K562 (cell line): ENCODE results near the gene FSTL3. TPM values are rescaled to one million over a fixed set of nuclear protein-coding genes. Genes with fewer than 3 reads are reported as not detected.

ENCODE experiments used
- CSDE1 ChIP-seq, 2 experiments: fragments of 450-650 bp; IDR thresholded peaks; 2 replicates each; pipeline ENCODE4 v1.6.1; 2016; ENCODE audit warnings: mild to moderate bottlenecking in 1 of 2
- ESRRA ChIP-seq: fragments of 450-650 bp; IDR thresholded peaks from 2 replicates; pipeline ENCODE4 v1.6.1; 2014; ENCODE audit warnings: low read depth, mild to moderate bottlenecking, moderate library complexity, borderline replicate concordance
- HMBOX1 ChIP-seq: sonication (generic); IDR thresholded peaks from 2 replicates; pipeline ENCODE4 v1.6.1; 2016
- KDM4B ChIP-seq, 2 experiments: fragments of 450-650 bp in 1 of 2; sonication (generic) in 1 of 2; IDR thresholded peaks; 2 replicates each; pipeline ENCODE4 v1.6.1; 2016 to 2017; ENCODE audit warnings: borderline replicate concordance in 2 of 2, antibody characterized with exemption in 1 of 2, low read depth in 1 of 2, mild to moderate bottlenecking in 1 of 2
- NR1H2 ChIP-seq: sonication (generic); formaldehyde crosslinking; IDR thresholded peaks from 2 replicates; pipeline ENCODE4 v1.4.0; 2020; ENCODE audit warnings: mild to moderate bottlenecking, missing genetic modification reagents
- SNAPC5 ChIP-seq: fragments of 250-450 bp; sonication (Bioruptor Pico); IDR thresholded peaks from 2 replicates; pipeline ENCODE4 v1.8.0; 2021; ENCODE audit warnings: moderate library complexity, mild to moderate bottlenecking, inconsistent platforms
- SP1 ChIP-seq: sonication (generic); formaldehyde crosslinking; IDR thresholded peaks from 2 replicates; pipeline ENCODE4 v1.8.1; 2022; ENCODE audit warnings: mild to moderate bottlenecking, missing genetic modification reagents
- TBL1XR1 ChIP-seq, 2 experiments: IDR thresholded peaks; 2 replicates each; pipeline ENCODE4 v1.6.1; 2012; ENCODE audit warnings: improper control_type of control experiment in 2 of 2, low read length in 2 of 2, mild to moderate bottlenecking in 1 of 2
- TFAP4 ChIP-seq: sonication (generic); formaldehyde crosslinking; IDR thresholded peaks from 2 replicates; pipeline ENCODE4 v1.8.0; 2022; ENCODE audit warnings: missing genetic modification reagents, mild to moderate bottlenecking, moderate library complexity, borderline replicate concordance
- ZBTB7A ChIP-seq: IDR thresholded peaks from 2 replicates; pipeline ENCODE4 v1.6.1; 2011; ENCODE audit warnings: low read depth, mild to moderate bottlenecking, low read length, moderate library complexity, borderline replicate concordance; ENCODE audit not compliant: control insufficient read depth
- ZNF239 ChIP-seq: fragments of 250-450 bp; sonication (Bioruptor Pico); IDR thresholded peaks from 2 replicates; pipeline ENCODE4 v1.4.0; 2020; ENCODE audit warnings: mild to moderate bottlenecking
- ZNF766 ChIP-seq: fragments of 200-800 bp; sonication (Bioruptor generic); conservative IDR thresholded peaks from 2 replicates; pipeline ENCODE4 v1.6.1; 2016; ENCODE audit warnings: missing genetic modification characterization, missing compliant biosample characterization
- ZSCAN32 ChIP-seq: fragments of 450-650 bp; formaldehyde crosslinking; IDR thresholded peaks from 2 replicates; pipeline ENCODE4 v1.4.0; 2020; ENCODE audit warnings: mild to moderate bottlenecking, moderate library complexity
- polyA plus RNA-seq, 8 experiments: library from polyadenylated mRNA; depleted of rRNA in 4 of 8; stranded (reverse) in 5 of 8; unstranded in 3 of 8; fragments of >200 nt; fragmentation: Nextera tagmentation in 2 of 8; fragmentation: Illumina TruSeq in 1 of 8; extraction: Ambion mirVana in 2 of 8; extraction: Trizol in 1 of 8; gene quantifications; 2 replicates each; pipeline versions ENCODE4 v1.2.1 to v1.2.3, GENCODE V29; 2011 to 2014; ENCODE audit warnings: inconsistent platforms in 1 of 8, missing spikeins in 1 of 8
- total RNA-seq, 7 experiments: library from RNA; depleted of rRNA in 6 of 7; stranded (reverse); fragments of >200 nt in 6 of 7; fragmentation: Illumina TruSeq in 2 of 7; extraction: Trizol in 2 of 7; gene quantifications; 2 replicates each; pipeline versions ENCODE4 v1.2.1 to v1.2.3, GENCODE V29; 2011 to 2021; ENCODE audit warnings: low replicate concordance in 1 of 7
- TF ChIP-seq, protein P1 (sequence below), 2 experiments: fragments of 450-650 bp; formaldehyde crosslinking in 1 of 2; IDR thresholded peaks; 2 replicates each; pipeline versions ENCODE4 v1.4.0 to v1.6.1; 2014 to 2020; ENCODE audit warnings: mild to moderate bottlenecking in 2 of 2, borderline replicate concordance in 1 of 2, low read depth in 1 of 2
- TF ChIP-seq, protein P2 (sequence below): fragments of 450-650 bp; IDR thresholded peaks from 2 replicates; pipeline ENCODE4 v1.6.1; 2014; ENCODE audit warnings: low read depth, mild to moderate bottlenecking, moderate library complexity, borderline replicate concordance

Gene FSTL3
- total and polyA plus RNA-seq, 9 of the 15 experiments (the other 6 are each of a cell fraction or from before 2014, with no cell fraction given): 0.35 to 6.8 (median 4.2) TPM; not detected in 1

DNA sequence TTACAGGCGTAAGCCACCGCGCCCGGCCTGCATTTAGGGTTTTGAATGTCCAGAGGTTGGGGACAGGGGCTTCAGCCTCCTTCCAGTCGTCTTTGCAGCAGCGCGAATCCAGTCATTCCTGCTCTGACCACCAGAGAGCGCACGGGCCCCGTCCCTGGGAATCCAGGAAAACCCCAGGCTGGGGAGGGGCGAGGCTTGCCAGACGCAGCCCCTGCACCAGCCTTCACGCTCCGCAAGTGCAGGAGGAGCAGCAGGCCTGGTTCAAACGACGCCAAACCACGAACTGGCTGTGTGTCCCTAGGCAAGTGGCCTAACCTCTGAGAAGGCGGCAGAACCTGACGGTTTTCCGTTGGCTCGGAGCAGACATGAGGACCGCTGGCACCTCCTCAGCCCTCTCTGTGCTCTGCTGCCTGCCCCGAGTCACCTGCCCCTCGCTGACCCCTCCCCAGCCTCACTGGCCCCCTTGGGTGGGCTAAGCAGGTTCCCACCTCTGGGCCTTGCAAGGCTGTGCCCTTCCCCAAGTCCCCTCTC lies 11.2 kb upstream of the FSTL3 start (continued):
- TF ChIP-seq, protein P1, sequence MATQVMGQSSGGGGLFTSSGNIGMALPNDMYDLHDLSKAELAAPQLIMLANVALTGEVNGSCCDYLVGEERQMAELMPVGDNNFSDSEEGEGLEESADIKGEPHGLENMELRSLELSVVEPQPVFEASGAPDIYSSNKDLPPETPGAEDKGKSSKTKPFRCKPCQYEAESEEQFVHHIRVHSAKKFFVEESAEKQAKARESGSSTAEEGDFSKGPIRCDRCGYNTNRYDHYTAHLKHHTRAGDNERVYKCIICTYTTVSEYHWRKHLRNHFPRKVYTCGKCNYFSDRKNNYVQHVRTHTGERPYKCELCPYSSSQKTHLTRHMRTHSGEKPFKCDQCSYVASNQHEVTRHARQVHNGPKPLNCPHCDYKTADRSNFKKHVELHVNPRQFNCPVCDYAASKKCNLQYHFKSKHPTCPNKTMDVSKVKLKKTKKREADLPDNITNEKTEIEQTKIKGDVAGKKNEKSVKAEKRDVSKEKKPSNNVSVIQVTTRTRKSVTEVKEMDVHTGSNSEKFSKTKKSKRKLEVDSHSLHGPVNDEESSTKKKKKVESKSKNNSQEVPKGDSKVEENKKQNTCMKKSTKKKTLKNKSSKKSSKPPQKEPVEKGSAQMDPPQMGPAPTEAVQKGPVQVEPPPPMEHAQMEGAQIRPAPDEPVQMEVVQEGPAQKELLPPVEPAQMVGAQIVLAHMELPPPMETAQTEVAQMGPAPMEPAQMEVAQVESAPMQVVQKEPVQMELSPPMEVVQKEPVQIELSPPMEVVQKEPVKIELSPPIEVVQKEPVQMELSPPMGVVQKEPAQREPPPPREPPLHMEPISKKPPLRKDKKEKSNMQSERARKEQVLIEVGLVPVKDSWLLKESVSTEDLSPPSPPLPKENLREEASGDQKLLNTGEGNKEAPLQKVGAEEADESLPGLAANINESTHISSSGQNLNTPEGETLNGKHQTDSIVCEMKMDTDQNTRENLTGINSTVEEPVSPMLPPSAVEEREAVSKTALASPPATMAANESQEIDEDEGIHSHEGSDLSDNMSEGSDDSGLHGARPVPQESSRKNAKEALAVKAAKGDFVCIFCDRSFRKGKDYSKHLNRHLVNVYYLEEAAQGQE (IDR thresholded peaks at IDR 0.05; ENCODE audit: borderline replicate concordance): peak; percentile 91
- TF ChIP-seq, protein P1 (CRISPR knock-in tag; IDR thresholded peaks at IDR 0.05; ENCODE audit: low read depth): no peak
- TF ChIP-seq ZSCAN32 (no peak), TFAP4 (CRISPR knock-in tag) (peak; percentile 45; the same call in 1 of the 2 replicates), KDM4B (IDR thresholded peaks at IDR 0.05; ENCODE audit: borderline replicate concordance in 2 of 2, low read depth in 1 of 2) (peak in 1 of 2 experiments; percentile 46; a peak in 1 of 4 replicates), ESRRA (0 out of 2 replicates have a peak, but pooled peaks have one; percentile 36), HMBOX1 (no peak), SNAPC5 (CRISPR knock-in tag) (no peak), TBL1XR1 (IDR thresholded peaks at IDR 0.05; ENCODE audit: low read length in 2 of 2) (no peak), ZBTB7A (peak; percentile 89), ZNF239 (no peak), SP1 (CRISPR knock-in tag) (0 out of 2 replicates have a peak, but pooled peaks have one; percentile 65), CSDE1 (IDR thresholded peaks at IDR 0.05) (no peak), ZNF766 (CRISPR knock-in tag) (no peak), NR1H2 (CRISPR knock-in tag) (no peak)
- TF ChIP-seq, protein P2, sequence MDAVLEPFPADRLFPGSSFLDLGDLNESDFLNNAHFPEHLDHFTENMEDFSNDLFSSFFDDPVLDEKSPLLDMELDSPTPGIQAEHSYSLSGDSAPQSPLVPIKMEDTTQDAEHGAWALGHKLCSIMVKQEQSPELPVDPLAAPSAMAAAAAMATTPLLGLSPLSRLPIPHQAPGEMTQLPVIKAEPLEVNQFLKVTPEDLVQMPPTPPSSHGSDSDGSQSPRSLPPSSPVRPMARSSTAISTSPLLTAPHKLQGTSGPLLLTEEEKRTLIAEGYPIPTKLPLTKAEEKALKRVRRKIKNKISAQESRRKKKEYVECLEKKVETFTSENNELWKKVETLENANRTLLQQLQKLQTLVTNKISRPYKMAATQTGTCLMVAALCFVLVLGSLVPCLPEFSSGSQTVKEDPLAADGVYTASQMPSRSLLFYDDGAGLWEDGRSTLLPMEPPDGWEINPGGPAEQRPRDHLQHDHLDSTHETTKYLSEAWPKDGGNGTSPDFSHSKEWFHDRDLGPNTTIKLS: no peak
